Measurements from ENCODE around the gene MMP14.

The MMP14 gene

DNA sequence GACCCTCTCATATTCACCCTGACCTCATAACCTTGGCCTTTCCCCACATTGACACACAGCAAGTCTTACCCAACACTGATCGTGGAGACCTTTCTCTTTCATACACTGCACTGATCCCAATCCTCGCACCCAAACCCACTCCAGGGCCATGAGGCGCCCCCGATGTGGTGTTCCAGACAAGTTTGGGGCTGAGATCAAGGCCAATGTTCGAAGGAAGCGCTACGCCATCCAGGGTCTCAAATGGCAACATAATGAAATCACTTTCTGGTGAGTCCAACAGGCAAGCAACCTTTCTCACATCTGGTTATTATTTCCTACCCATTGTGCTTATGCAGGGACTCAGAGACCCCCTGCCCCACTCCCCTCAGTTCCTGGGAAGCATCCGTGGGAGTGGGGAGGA lies 5.4 kb downstream of the MMP14 start:
- Mint-ChIP-seq H3K27me3 (peaks cover 2% of the 10 kb centered on the region), H3K4me3 (no peak overlapping the region), H3K4me1 (ENCODE audit: low read depth) (peaks cover 86% of the 10 kb centered on the region), H3K36me3 (ENCODE audit: low read depth) (peaks cover 92% of the 10 kb centered on the region), H3K27ac (no peak overlapping the region), H3K9me3 (no peaks in the 10 kb centered on the region)
- intact Hi-C loops (cut with micrococcal nuclease) = no loop called here

- intact Hi-C loops (cut with micrococcal nuclease) = no loop called here
- H3K27me3 Mint-ChIP-seq = no peaks in the 10 kb centered on the region
- no peaks in the 10 kb centered on the region for H3K9me3 Mint-ChIP-seq
- H3K4me3 Mint-ChIP-seq = no peak overlapping the region
- no peak overlapping the region for H3K27ac Mint-ChIP-seq
- peaks cover 93% of the 10 kb centered on the region for H3K4me1 Mint-ChIP-seq (ENCODE audit: low read depth)
- peaks cover 89% of the 10 kb centered on the region for H3K36me3 Mint-ChIP-seq (ENCODE audit: low read depth)
These were observed 6.1 kb downstream of the MMP14 start for GRCh38 chr14:22842211-22843122.

- Mint-ChIP-seq H3K27ac (no peak overlapping the region), H3K9me3 (no peaks in the 10 kb centered on the region), H3K4me1 (ENCODE audit: low read depth) (peaks cover 96% of the 10 kb centered on the region), H3K36me3 (ENCODE audit: low read depth) (peaks cover 81% of the 10 kb centered on the region), H3K27me3 (no peaks in the 10 kb centered on the region), H3K4me3 (no peak overlapping the region)
- intact Hi-C loops (cut with micrococcal nuclease) = no loop called here
These were observed 6.9 kb downstream of the MMP14 start for GRCh38 chr14:22843123-22843925.

DNA sequence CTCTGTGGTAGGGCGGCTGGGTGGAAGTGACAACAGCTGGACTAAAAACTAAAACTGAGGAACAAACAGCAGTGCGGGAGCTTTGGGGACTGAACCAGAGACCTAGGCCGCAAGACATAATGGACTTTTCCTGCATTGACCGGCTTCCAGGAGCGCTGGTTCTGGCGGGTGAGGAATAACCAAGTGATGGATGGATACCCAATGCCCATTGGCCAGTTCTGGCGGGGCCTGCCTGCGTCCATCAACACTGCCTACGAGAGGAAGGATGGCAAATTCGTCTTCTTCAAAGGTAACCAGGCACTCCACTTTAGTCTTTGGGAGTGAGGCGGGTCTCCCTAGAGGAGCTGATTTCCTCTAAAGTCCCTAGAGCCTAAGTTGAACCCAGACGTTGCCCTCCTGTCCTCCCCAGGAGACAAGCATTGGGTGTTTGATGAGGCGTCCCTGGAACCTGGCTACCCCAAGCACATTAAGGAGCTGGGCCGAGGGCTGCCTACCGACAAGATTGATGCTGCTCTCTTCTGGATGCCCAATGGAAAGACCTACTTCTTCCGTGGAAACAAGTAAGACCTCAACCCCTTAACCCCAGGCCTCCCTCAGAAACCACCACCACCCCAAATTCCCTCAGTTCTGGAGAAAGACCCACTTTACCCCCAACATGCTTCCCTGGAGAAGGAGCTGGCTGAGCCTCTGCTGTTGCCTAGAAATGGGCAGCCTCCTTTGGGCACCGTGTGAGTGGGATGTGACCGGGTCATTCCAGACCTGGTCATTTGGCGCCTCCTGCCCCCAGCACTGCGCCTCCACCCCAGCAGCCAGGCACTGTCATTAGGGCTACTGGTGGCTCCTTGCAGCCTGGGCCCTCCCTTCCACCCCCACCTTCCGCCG lies 8.1 kb downstream of the MMP14 start:
- Mint-ChIP-seq H3K4me3 (no peak overlapping the region), H3K9me3 (no peaks in the 10 kb centered on the region), H3K4me1 (ENCODE audit: low read depth) (peaks cover 97% of the 10 kb centered on the region), H3K27ac (peak overlapping the region; percentile 89), H3K27me3 (no peaks in the 10 kb centered on the region), H3K36me3 (ENCODE audit: low read depth) (peaks cover 71% of the 10 kb centered on the region)
- intact Hi-C loops (cut with micrococcal nuclease) = no loop called here

GRCh38 chr14:22845103-22845394 lies 8.7 kb downstream of the MMP14 start:
- Mint-ChIP-seq H3K36me3 (ENCODE audit: low read depth) (peaks cover 71% of the 10 kb centered on the region), H3K27ac (peak overlapping the region; percentile 89), H3K4me1 (ENCODE audit: low read depth) (peaks cover 97% of the 10 kb centered on the region), H3K9me3 (no peaks in the 10 kb centered on the region), H3K27me3 (no peaks in the 10 kb centered on the region), H3K4me3 (no peak overlapping the region)
- intact Hi-C loops (cut with micrococcal nuclease) = no loop called here

GRCh38 chr14:22845821-22846625 lies 9.6 kb downstream of the MMP14 start:
- H3K27me3 Mint-ChIP-seq = no peaks in the 10 kb centered on the region
- H3K4me3 Mint-ChIP-seq = no peak overlapping the region
- H3K27ac Mint-ChIP-seq = peak overlapping the region; percentile 89
- intact Hi-C loops (cut with micrococcal nuclease) = no loop called here
- no peaks in the 10 kb centered on the region for H3K9me3 Mint-ChIP-seq
- H3K36me3 Mint-ChIP-seq (ENCODE audit: low read depth) = peaks cover 62% of the 10 kb centered on the region
- H3K4me1 Mint-ChIP-seq (ENCODE audit: low read depth) = peaks cover 98% of the 10 kb centered on the region

- peak overlapping the region; percentile 89 for H3K27ac Mint-ChIP-seq
- peak overlapping the region; percentile 60 for H3K4me3 Mint-ChIP-seq
- intact Hi-C loops (cut with micrococcal nuclease) = no loop called here
- H3K9me3 Mint-ChIP-seq = no peaks in the 10 kb centered on the region
- H3K4me1 Mint-ChIP-seq (ENCODE audit: low read depth) = peaks cover 100% of the 10 kb centered on the region
- H3K36me3 Mint-ChIP-seq (ENCODE audit: low read depth) = peaks cover 53% of the 10 kb centered on the region
- no peaks in the 10 kb centered on the region for H3K27me3 Mint-ChIP-seq
These were observed 10.5 kb downstream of the MMP14 start for GRCh38 chr14:22846811-22847307.

DNA sequence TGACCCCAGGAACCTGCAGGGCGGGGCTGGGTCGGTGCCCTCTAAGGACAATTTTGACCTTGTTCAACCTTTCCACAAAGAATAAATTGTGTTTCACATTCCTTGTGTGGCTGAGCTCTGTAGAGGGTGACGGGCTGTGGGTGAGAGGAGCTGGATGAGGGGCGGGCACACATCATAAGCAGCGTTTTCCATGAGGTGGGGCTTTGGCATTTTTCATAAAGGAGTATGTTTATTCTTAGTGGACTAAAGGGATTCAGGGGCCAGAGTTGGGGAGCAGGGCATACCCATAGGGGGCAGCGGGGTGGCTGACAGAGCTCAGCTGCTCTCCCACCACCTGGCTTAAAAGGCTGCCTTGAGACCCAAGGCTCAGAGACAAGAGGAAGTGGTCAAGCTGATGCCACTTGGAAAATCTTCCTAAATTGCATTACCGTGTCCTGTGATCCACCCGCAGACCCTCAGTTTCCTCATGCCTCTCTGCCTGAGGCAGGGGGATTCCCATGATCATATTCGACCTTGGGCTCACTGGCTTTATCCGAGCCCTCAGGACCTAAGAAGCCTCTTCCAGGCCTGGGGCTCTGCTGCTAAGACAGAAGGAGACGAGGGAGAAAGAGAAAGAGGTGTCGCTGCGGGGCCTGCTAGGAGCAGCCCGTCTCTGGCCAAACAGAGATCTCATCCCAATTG lies 11.4 kb downstream of the MMP14 start:
- peak overlapping the region; percentile 89 for H3K27ac Mint-ChIP-seq
- no peaks in the 10 kb centered on the region for H3K9me3 Mint-ChIP-seq
- intact Hi-C loops (cut with micrococcal nuclease) = no loop called here
- no peaks in the 10 kb centered on the region for H3K27me3 Mint-ChIP-seq
- peaks cover 44% of the 10 kb centered on the region for H3K36me3 Mint-ChIP-seq (ENCODE audit: low read depth)
- peaks cover 94% of the 10 kb centered on the region for H3K4me1 Mint-ChIP-seq (ENCODE audit: low read depth)
- H3K4me3 Mint-ChIP-seq = peak overlapping the region; percentile 53

- H3K27me3 Mint-ChIP-seq = no peaks in the 10 kb centered on the region
- H3K9me3 Mint-ChIP-seq = no peaks in the 10 kb centered on the region
- intact Hi-C loops (cut with micrococcal nuclease) = no loop called here
- H3K27ac Mint-ChIP-seq = peak overlapping the region; percentile 89
- peak overlapping the region; percentile 53 for H3K4me3 Mint-ChIP-seq
- peaks cover 36% of the 10 kb centered on the region for H3K36me3 Mint-ChIP-seq (ENCODE audit: low read depth)
- H3K4me1 Mint-ChIP-seq (ENCODE audit: low read depth) = peaks cover 93% of the 10 kb centered on the region
These were observed 12.2 kb downstream of the MMP14 start for GRCh38 chr14:22848351-22849164.

GRCh38 chr14:22849212-22849819 lies 12.9 kb downstream of the MMP14 start:
- intact Hi-C loops (cut with micrococcal nuclease) = no loop called here
- no peaks in the 10 kb centered on the region for H3K9me3 Mint-ChIP-seq
- H3K36me3 Mint-ChIP-seq (ENCODE audit: low read depth) = peaks cover 29% of the 10 kb centered on the region
- H3K27me3 Mint-ChIP-seq = no peaks in the 10 kb centered on the region
- H3K4me1 Mint-ChIP-seq (ENCODE audit: low read depth) = peaks cover 85% of the 10 kb centered on the region
- no peak overlapping the region for H3K4me3 Mint-ChIP-seq
- H3K27ac Mint-ChIP-seq = peak overlapping the region; percentile 89

- Mint-ChIP-seq H3K4me1 (ENCODE audit: low read depth) (peaks cover 69% of the 10 kb centered on the region), H3K27me3 (peaks cover 2% of the 10 kb centered on the region), H3K27ac (peak overlapping the region; percentile 89), H3K4me3 (no peak overlapping the region), H3K9me3 (no peaks in the 10 kb centered on the region), H3K36me3 (ENCODE audit: low read depth) (peaks cover 10% of the 10 kb centered on the region)
- intact Hi-C loops (cut with micrococcal nuclease) = no loop called here
These were observed 14.8 kb downstream of the MMP14 start for GRCh38 chr14:22850944-22851764.

All from dendritic cell treated with granulocyte-macrophage colony-stimulating factor and Interleukin-4, amounts not matched to agents 40 ng/mL and 50 ng/mL, for 4 days (primary cell).